DMS79 (cell line): ENCODE measurements around the gene RAB11FIP3.

Source experiments
- DNase-seq: peaks from one replicate; lab custom pipeline; 2025; lab: John Stamatoyannopoulos, UW

The RAB11FIP3 gene

GRCh38 chr16:567373-568256, 142.2 kb downstream of the RAB11FIP3 start:
- no peak for DNase-seq

GRCh38 chr16:568401-569258, 143.2 kb downstream of the RAB11FIP3 start:
- no peak for DNase-seq

DNA sequence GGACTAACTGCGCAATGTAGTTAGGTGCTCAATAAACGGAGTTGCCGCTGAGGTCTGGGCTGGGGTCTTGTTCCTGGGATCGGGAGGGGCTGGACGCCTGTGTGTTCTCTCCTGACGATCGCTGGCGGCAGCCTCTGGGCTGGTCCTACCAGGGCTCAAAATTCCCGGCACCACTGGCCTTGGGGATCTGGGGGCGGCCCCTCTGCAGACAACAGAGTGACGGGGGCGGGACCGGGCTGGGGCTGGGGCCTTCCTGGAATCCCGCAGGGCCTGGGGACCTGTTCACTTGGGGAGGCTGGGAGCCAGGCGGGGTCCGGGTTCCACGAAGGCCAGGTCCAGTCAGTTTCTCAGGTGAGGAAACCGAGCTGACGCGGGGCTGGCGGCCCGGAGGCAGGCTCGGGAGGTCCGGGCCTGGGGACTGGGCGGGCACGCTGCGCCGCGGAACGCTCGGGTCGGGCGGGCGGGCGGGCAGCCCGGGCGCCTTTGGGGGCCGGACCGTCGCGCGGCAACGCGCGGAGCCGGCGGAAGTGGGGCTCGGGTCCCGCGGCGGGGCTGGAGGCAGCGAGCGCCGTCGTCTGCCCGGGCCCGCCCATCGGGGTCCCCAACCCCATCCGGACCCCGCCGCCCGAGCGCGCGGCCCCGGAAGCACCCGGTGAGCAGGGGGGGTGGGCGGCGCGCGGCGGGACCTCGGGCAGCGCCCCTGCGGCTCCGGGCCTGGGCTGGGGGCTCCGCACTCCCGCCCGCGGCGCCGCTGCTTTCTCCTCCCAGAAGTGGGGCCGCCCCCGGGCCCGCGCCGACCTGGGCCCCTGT, 144.2 kb downstream of the RAB11FIP3 start, which contains the start of gene PIGQ:
PIGQ (plus strand) TSS at position 524 of the 810 bp plus-strand sequence. CDS start 4,107 bp downstream, outside the sequence.
- DNase-seq: peak; percentile 37
